B cell (primary cell): ENCODE measurements around the gene ETS1. TPM values are rescaled to one million over a fixed set of nuclear protein-coding genes. Genes with fewer than 3 reads are reported as not detected.
A peak's percentile ranks its signal among the peaks of the same experiment; 100 is the strongest.

Source experiments
- ATAC-seq: fragments of 200-7000 bp; cut with Tn5 transposase; one replicate; pipeline ENCODE4 v1.10.0; 2021; ENCODE audit warnings: low read depth, mild to moderate bottlenecking, moderate number of reproducible peaks, moderate library complexity
- CTCF ChIA-PET: fragments of 350-600 bp; sonication (Branson Sonifier 250); formaldehyde crosslinking; loops from one replicate; lab custom pipeline; 2021; ENCODE audit warnings: antibody characterized with exemption, inconsistent platforms; lab: Charles Lee
- POLR2A ChIA-PET: fragments of 350-600 bp; sonication (Branson Sonifier 250); formaldehyde crosslinking; loops from one replicate; lab custom pipeline; 2021; ENCODE audit warnings: antibody characterized with exemption; lab: Charles Lee
- DNase-seq: peaks from one replicate; pipeline ENCODE4 v3.0.0; 2013
- H2AFZ ChIP-seq: 2 replicates; pipeline ENCODE4 v1.6.1; 2012; ENCODE audit warnings: mild to moderate bottlenecking, low read depth, low read length; ENCODE audit not compliant: insufficient read depth, poor library complexity, severe bottlenecking
- H3K27ac ChIP-seq, 2 donors: 1 replicate in 1 of 2; 2 replicates in 1 of 2; pipeline ENCODE4 v1.5.1; 2012 to 2013; ENCODE audit warnings: low read length in 2 of 2, mild to moderate bottlenecking in 2 of 2, moderate library complexity in 1 of 2
- H3K27me3 ChIP-seq, 4 experiments: fragments of 200-600 bp in 1 of 4; sonication (generic) in 1 of 4; replicated peaks in 1 of 4; 1 replicate in 2 of 4; 2 replicates in 2 of 4; pipeline versions ENCODE4 v1.6.1 to v1.7.0; 2013 to 2016; ENCODE audit warnings: low read length in 3 of 4, mild to moderate bottlenecking in 2 of 4, mixed read lengths in 1 of 4, moderate library complexity in 1 of 4; ENCODE audit not compliant: insufficient read depth in 4 of 4, control insufficient read depth in 3 of 4; ENCODE audit errors: control extremely low read depth in 1 of 4
- H3K36me3 ChIP-seq, 2 experiments: replicated peaks in 1 of 2; 1 replicate in 1 of 2; 2 replicates in 1 of 2; pipeline versions ENCODE4 v1.6.1 to v1.7.1; 2013; ENCODE audit warnings: low read length in 1 of 2; ENCODE audit not compliant: insufficient read depth in 2 of 2, control insufficient read depth in 1 of 2; ENCODE audit errors: control extremely low read depth in 1 of 2, extremely low read depth in 1 of 2
- H3K4me1 ChIP-seq, 2 donors: fragments of 200-600 bp in 1 of 2; sonication (generic) in 1 of 2; 1 replicate in 1 of 2; 2 replicates in 1 of 2; pipeline versions ENCODE4 v1.5.1 to v1.6.1; 2013 to 2017; ENCODE audit warnings: low read length in 2 of 2; ENCODE audit not compliant: control insufficient read depth in 2 of 2, insufficient read depth in 2 of 2
- H3K4me2 ChIP-seq: replicated peaks from 2 replicates; pipeline ENCODE3; 2012; ENCODE audit warnings: mild to moderate bottlenecking, low read depth, low read length; ENCODE audit not compliant: poor library complexity, severe bottlenecking
- H3K4me3 ChIP-seq, 5 experiments: fragments of 200-600 bp in 1 of 5; sonication (generic) in 1 of 5; 1 replicate in 3 of 5; 2 replicates in 2 of 5; pipeline versions ENCODE4 v1.5.1 to v1.7.0; 2011 to 2016; ENCODE audit warnings: low read length in 4 of 5, mild to moderate bottlenecking in 4 of 5, low read depth in 2 of 5, control low read depth in 1 of 5, moderate library complexity in 1 of 5; ENCODE audit not compliant: insufficient read depth in 1 of 5; ENCODE audit errors: control extremely low read depth in 1 of 5, extremely low read depth in 1 of 5
- H3K79me2 ChIP-seq: fragments of 200-600 bp; sonication (generic); one replicate; pipeline ENCODE4 v1.6.0; 2016; ENCODE audit warnings: low read length; ENCODE audit not compliant: control insufficient read depth, insufficient read depth
- H3K9ac ChIP-seq: fragments of 200-600 bp; sonication (generic); 2 replicates; pipeline ENCODE4 v1.6.1; 2017; ENCODE audit warnings: mild to moderate bottlenecking, low read length, moderate library complexity
- H3K9me3 ChIP-seq, 3 donors: one replicate each; pipeline versions ENCODE4 v1.6.1 to v1.7.1; 2013; ENCODE audit warnings: low read length in 2 of 3; ENCODE audit not compliant: control insufficient read depth in 2 of 3, insufficient read depth in 1 of 3; ENCODE audit errors: control extremely low read depth in 1 of 3
- H4K20me1 ChIP-seq: 2 replicates; pipeline ENCODE4 v1.6.0; 2012; ENCODE audit warnings: mild to moderate bottlenecking, low read length; ENCODE audit not compliant: insufficient read depth, control insufficient read depth, poor library complexity, severe bottlenecking
- H3K27ac Mint-ChIP-seq: one replicate; pipeline ENCODE4 v1.8.0; 2021; ENCODE audit warnings: mixed read lengths
- H3K27me3 Mint-ChIP-seq: one replicate; pipeline ENCODE4 v1.8.0; 2021; ENCODE audit warnings: mixed read lengths
- H3K4me1 Mint-ChIP-seq: one replicate; pipeline ENCODE4 v1.8.0; 2021; ENCODE audit warnings: mixed read lengths
- H3K4me3 Mint-ChIP-seq: one replicate; pipeline ENCODE4 v1.8.0; 2021; ENCODE audit warnings: mixed read lengths
- H3K9me3 Mint-ChIP-seq: one replicate; pipeline ENCODE4 v1.8.0; 2022; ENCODE audit warnings: mixed read lengths; ENCODE audit not compliant: insufficient read depth
- EZH2 ChIP-seq: IDR thresholded peaks from 2 replicates; pipeline ENCODE4 v1.6.1; 2012; ENCODE audit warnings: borderline replicate concordance, low read depth, mild to moderate bottlenecking, moderate library complexity, low read length; ENCODE audit not compliant: insufficient read depth, poor library complexity, severe bottlenecking
- WGBS: methylation state at CpG from one replicate; pipeline ENCODE4 v1.1.5; 2013; ENCODE audit warnings: missing lambda C conversion rate; ENCODE audit not compliant: insufficient coverage; 5-methylcytosine and 5-hydroxymethylcytosine counted together
- intact Hi-C: fragments of 100-400 bp; cut with micrococcal nuclease; formaldehyde crosslinking; loops from one replicate; pipeline ENCODE4 v1.10.0; 2022
- polyA plus RNA-seq: library from polyadenylated mRNA; depleted of rRNA; stranded (reverse); fragments of >200 nt; gene quantifications from 2 replicates; pipeline ENCODE4 v1.2.3, GENCODE V29; 2012
- total RNA-seq, 2 donors: library from RNA; stranded (reverse); fragments of 120-200 nt in 1 of 2; gene quantifications; 1 replicate in 1 of 2; 2 replicates in 1 of 2; pipeline versions ENCODE4 v1.2.3 to v1.2.4, GENCODE V29; 2013 to 2022
- TF ChIP-seq, protein P1 (sequence below): fragments of 200-600 bp; IDR thresholded peaks from one replicate; pipeline ENCODE4 v1.8.0; 2022; ENCODE audit warnings: antibody characterized with exemption, mild to moderate bottlenecking

ETS1 gene
- total and polyA plus RNA-seq, 2 donors (not counting 1 experiment from before 2014, with no cell fraction given): 115 to 271 TPM

DNA sequence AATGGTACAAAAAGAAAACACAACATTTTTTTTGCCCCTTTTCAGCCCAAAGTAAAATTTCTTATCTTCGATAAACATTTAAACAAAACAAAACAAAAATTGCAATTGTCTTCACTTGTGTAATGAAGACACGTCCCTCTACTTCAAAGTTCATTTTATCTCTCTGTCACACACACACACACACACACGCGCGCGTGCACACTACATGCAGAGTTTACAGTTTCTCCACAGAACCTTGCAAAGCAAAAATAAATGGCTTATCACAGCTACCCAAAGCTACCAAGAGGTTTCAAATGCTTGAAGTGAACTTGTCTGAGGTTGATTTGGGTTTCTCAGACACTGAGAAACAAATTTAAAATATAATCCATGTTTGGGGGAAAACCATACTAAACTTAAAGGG is 72.3 kb downstream of the ETS1 start:
- no peak for ATAC-seq
- intact Hi-C loops: loop anchor here (2.0 to 5.0 kb wide), 2 partner anchors 18 to 318 kb away; no protein-coding TSS in a partner anchor
- H3K79me2 ChIP-seq: peaks cover 100% of the 10 kb centered on the region
- peak overlapping the region in 1 of 2 donors; percentile 82 for H3K27ac ChIP-seq
- ChIA-PET CTCF (interaction anchor here (1.5 to 1.6 kb wide), 3 partner anchors 116 to 225 kb away, joined by 4 to 11 read pairs (median 7); no protein-coding TSS in a partner anchor), POLR2A (interaction anchor here (0.7 kb wide), 1 partner anchor 239 kb away, joined by 3 read pairs; no protein-coding TSS in a partner anchor)
- DNase-seq: no peak
- H3K27me3 ChIP-seq: no peaks in the 10 kb centered on the region
- Mint-ChIP-seq H3K27me3 (no peaks in the 10 kb centered on the region), H3K9me3 (no peaks in the 10 kb centered on the region), H3K4me1 (peaks cover 97% of the 10 kb centered on the region), H3K27ac (peak overlapping the region; percentile 81), H3K4me3 (peak overlapping the region; percentile 92)
- H4K20me1 ChIP-seq: peaks cover 99% of the 10 kb centered on the region
- H3K36me3 ChIP-seq: peaks cover 3 to 90% of the 10 kb centered on the region in 2 experiments
- no peak for TF ChIP-seq EZH2
- TF ChIP-seq, protein P1, sequence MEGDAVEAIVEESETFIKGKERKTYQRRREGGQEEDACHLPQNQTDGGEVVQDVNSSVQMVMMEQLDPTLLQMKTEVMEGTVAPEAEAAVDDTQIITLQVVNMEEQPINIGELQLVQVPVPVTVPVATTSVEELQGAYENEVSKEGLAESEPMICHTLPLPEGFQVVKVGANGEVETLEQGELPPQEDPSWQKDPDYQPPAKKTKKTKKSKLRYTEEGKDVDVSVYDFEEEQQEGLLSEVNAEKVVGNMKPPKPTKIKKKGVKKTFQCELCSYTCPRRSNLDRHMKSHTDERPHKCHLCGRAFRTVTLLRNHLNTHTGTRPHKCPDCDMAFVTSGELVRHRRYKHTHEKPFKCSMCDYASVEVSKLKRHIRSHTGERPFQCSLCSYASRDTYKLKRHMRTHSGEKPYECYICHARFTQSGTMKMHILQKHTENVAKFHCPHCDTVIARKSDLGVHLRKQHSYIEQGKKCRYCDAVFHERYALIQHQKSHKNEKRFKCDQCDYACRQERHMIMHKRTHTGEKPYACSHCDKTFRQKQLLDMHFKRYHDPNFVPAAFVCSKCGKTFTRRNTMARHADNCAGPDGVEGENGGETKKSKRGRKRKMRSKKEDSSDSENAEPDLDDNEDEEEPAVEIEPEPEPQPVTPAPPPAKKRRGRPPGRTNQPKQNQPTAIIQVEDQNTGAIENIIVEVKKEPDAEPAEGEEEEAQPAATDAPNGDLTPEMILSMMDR: no peak
- H3K4me2 ChIP-seq: peak overlapping the region; percentile 90
- H3K9me3 ChIP-seq: no peaks in the 10 kb centered on the region
- H2AFZ ChIP-seq: no peak overlapping the region
- peak overlapping the region; percentile 85 for H3K9ac ChIP-seq
- 52% methylated on average over 2 of the region's 6 CpGs for WGBS
- H3K4me1 ChIP-seq: peaks cover 89 to 92% of the 10 kb centered on the region in 2 donors
- H3K4me3 ChIP-seq: peak overlapping the region in 4 of 5 experiments; percentile 17 to 95 (median 54)
